ENCODE measurements around the gene HBG1. TPM values are rescaled to one million over a fixed set of nuclear protein-coding genes. Genes with fewer than 3 reads are reported as not detected.

Gene HBG1
- total and polyA plus RNA-seq, 9 donors, result 3.7 TPM; not detected in 8

GRCh38 chr11:5198285-5198684 is 51.4 kb downstream of the HBG1 start:
- H3K27ac ChIP-seq, result no peak overlapping the region
- H3K4me3 ChIP-seq, result no peak overlapping the region
- no peaks in the 10 kb centered on the region for H3K27me3 ChIP-seq
- intact Hi-C loops (cut with DNase I), result no loop called here
- H3K9me3 ChIP-seq, result no peaks in the 10 kb centered on the region
- no peak for DNase-seq
- no peak for TF ChIP-seq EP300 (IDR thresholded peaks at IDR 0.05)
- no peak for TF ChIP-seq CTCF (IDR thresholded peaks at IDR 0.05)
- TF ChIP-seq POLR2A (IDR thresholded peaks at IDR 0.05), result no peak
- no peaks in the 10 kb centered on the region for H3K36me3 ChIP-seq
- H3K4me1 ChIP-seq (ENCODE audit: insufficient read depth), result no peaks in the 10 kb centered on the region

Other genes with a start within 250 kb of the HBG1 start
- not detected for gene OR52J3, start 203.3 kb downstream of the HBG1 start, total RNA-seq
- gene OR52J3, start 203.3 kb downstream of the HBG1 start, polyA plus RNA-seq, result not detected
- not detected for gene OR52E2, start 190.2 kb downstream of the HBG1 start, total RNA-seq
- not detected for gene OR52E2, start 190.2 kb downstream of the HBG1 start, polyA plus RNA-seq
- gene OR52E1, start 180.3 kb downstream of the HBG1 start, total RNA-seq, result not detected
- not detected for gene OR52E1, start 180.3 kb downstream of the HBG1 start, polyA plus RNA-seq
- not detected for gene OR52A5, start 111.5 kb downstream of the HBG1 start, total RNA-seq
- not detected for gene OR52A5, start 111.5 kb downstream of the HBG1 start, polyA plus RNA-seq
- gene OR52A1, start 95.1 kb downstream of the HBG1 start, total RNA-seq, result under 1 TPM in 1 of 7 donors, not detected in 6; 0.02 TPM
- gene OR52A1, start 95.1 kb downstream of the HBG1 start, polyA plus RNA-seq, result not detected
- gene OR51V1, start 49.2 kb downstream of the HBG1 start, total RNA-seq, result not detected
- not detected for gene OR51V1, start 49.2 kb downstream of the HBG1 start, polyA plus RNA-seq
- gene HBB, start 22.8 kb downstream of the HBG1 start, total RNA-seq, result 100 to 1,000 TPM in 4 of 7 donors, 10 to 100 TPM in 2, 1 to 10 TPM in 1; 9.1 to 393 (median 118) TPM
- gene HBB, start 22.8 kb downstream of the HBG1 start, polyA plus RNA-seq, result 100 to 1,000 TPM in 1 of 2 donors, 10 to 100 TPM in 1; 24.7 to 211 TPM
- gene HBD, start 15.4 kb downstream of the HBG1 start, total RNA-seq, result 1 to 10 TPM in 2 of 7 donors, not detected in 5; 2.4 to 3.2 TPM
- gene HBD, start 15.4 kb downstream of the HBG1 start, polyA plus RNA-seq, result not detected
- gene HBG2, start 4.9 kb upstream of the HBG1 start, total RNA-seq, result 1 to 10 TPM in 2 of 7 donors, under 1 TPM in 3, not detected in 2; 0.37 to 9.7 (median 0.53) TPM
- gene HBG2, start 4.9 kb upstream of the HBG1 start, polyA plus RNA-seq, result under 1 TPM in 1 of 2 donors, not detected in 1; 0.73 TPM
- 1 to 10 TPM in 1 of 7 donors, under 1 TPM in 2, not detected in 4; 0.61 to 2.2 (median 0.63) TPM for gene HBE1, start 20.1 kb upstream of the HBG1 start, total RNA-seq
- gene HBE1, start 20.1 kb upstream of the HBG1 start, polyA plus RNA-seq, result under 1 TPM in 1 of 2 donors, not detected in 1; 0.38 TPM
- under 1 TPM in 4 of 7 donors, not detected in 3; 0.25 to 0.63 (median 0.46) TPM for gene OR51B4, start 52.1 kb upstream of the HBG1 start, total RNA-seq
- gene OR51B4, start 52.1 kb upstream of the HBG1 start, polyA plus RNA-seq, result not detected
- gene OR51B2, start 74.4 kb upstream of the HBG1 start, total RNA-seq, result 1 to 10 TPM in 1 of 7 donors, under 1 TPM in 4, not detected in 2; 0.27 to 1.7 (median 0.38) TPM
- gene OR51B2, start 74.4 kb upstream of the HBG1 start, polyA plus RNA-seq, result not detected
- 1 to 10 TPM in 4 of 7 donors, under 1 TPM in 3; 0.56 to 2.1 (median 1.1) TPM for gene OR51B5, start 93.7 kb upstream of the HBG1 start, total RNA-seq
- gene OR51B5, start 93.7 kb upstream of the HBG1 start, polyA plus RNA-seq, result under 1 TPM; 0.30 to 0.47 TPM
- not detected for gene OR51B6, start 101.7 kb upstream of the HBG1 start, total RNA-seq
- gene OR51B6, start 101.7 kb upstream of the HBG1 start, polyA plus RNA-seq, result not detected
- under 1 TPM in 1 of 7 donors, not detected in 6; 0.12 TPM for gene OR51M1, start 134.0 kb upstream of the HBG1 start, total RNA-seq
- gene OR51M1, start 134.0 kb upstream of the HBG1 start, polyA plus RNA-seq, result under 1 TPM in 1 of 2 donors, not detected in 1; 0.08 TPM
- gene OR51Q1, start 172.3 kb upstream of the HBG1 start, total RNA-seq, result not detected
- gene OR51Q1, start 172.3 kb upstream of the HBG1 start, polyA plus RNA-seq, result not detected
- 1 to 10 TPM in 1 of 7 donors, under 1 TPM in 5, not detected in 1; 0.25 to 1.4 (median 0.66) TPM for gene OR51I1, start 191.7 kb upstream of the HBG1 start, total RNA-seq
- gene OR51I1, start 191.7 kb upstream of the HBG1 start, polyA plus RNA-seq, result not detected
- not detected for gene OR51I2, start 199.5 kb upstream of the HBG1 start, total RNA-seq
- gene OR51I2, start 199.5 kb upstream of the HBG1 start, polyA plus RNA-seq, result not detected
- not detected for gene OR52D1, start 238.8 kb upstream of the HBG1 start, total RNA-seq
- gene OR52D1, start 238.8 kb upstream of the HBG1 start, polyA plus RNA-seq, result not detected